ENCODE measurements around the gene PDZRN4. TPM values are rescaled to one million over a fixed set of nuclear protein-coding genes. Genes with fewer than 3 reads are reported as not detected.

The PDZRN4 gene
- total RNA-seq, 1 donor from 2014 or later, result 24.8 TPM

GRCh38 chr12:41327096-41327895, 139.2 kb downstream of the PDZRN4 start:
- intact Hi-C loops (cut with DNase I), result no loop called here
- H3K27ac ChIP-seq, result no peak overlapping the region
- no peak overlapping the region for H3K4me3 ChIP-seq
- H3K9me3 ChIP-seq, result no peaks in the 10 kb centered on the region
- no peaks in the 10 kb centered on the region for H3K36me3 ChIP-seq
- DNase-seq (ENCODE audit: extremely low spot score in 2 of 2), result no peak
- no peak for TF ChIP-seq POLR2AphosphoS5 (IDR thresholded peaks at IDR 0.05; ENCODE audit: insufficient read depth in 1 of 2, low read depth in 1 of 2)
- no peak for TF ChIP-seq POLR2A (IDR thresholded peaks at IDR 0.05)
- TF ChIP-seq CTCF (IDR thresholded peaks at IDR 0.05), result no peak
- no peaks in the 10 kb centered on the region for H3K4me1 ChIP-seq
- no peaks in the 10 kb centered on the region for H3K27me3 ChIP-seq

- H3K4me1 ChIP-seq, result no peaks in the 10 kb centered on the region
- no peaks in the 10 kb centered on the region for H3K27me3 ChIP-seq
- no peak for TF ChIP-seq POLR2A (IDR thresholded peaks at IDR 0.05)
- TF ChIP-seq CTCF (IDR thresholded peaks at IDR 0.05), result no peak
- TF ChIP-seq POLR2AphosphoS5 (IDR thresholded peaks at IDR 0.05; ENCODE audit: insufficient read depth in 1 of 2, low read depth in 1 of 2), result no peak
- no peak overlapping the region for H3K27ac ChIP-seq
- no peak overlapping the region for H3K4me3 ChIP-seq
- DNase-seq (ENCODE audit: extremely low spot score in 2 of 2), result no peak
- no peaks in the 10 kb centered on the region for H3K9me3 ChIP-seq
- intact Hi-C loops (cut with DNase I), result no loop called here
- no peaks in the 10 kb centered on the region for H3K36me3 ChIP-seq
Observed at GRCh38 chr12:41333974-41334373, 145.9 kb downstream of the PDZRN4 start.

GRCh38 chr12:41334390-41334789, 146.3 kb downstream of the PDZRN4 start:
- H3K36me3 ChIP-seq, result no peaks in the 10 kb centered on the region
- H3K9me3 ChIP-seq, result no peaks in the 10 kb centered on the region
- H3K4me3 ChIP-seq, result no peak overlapping the region
- no peaks in the 10 kb centered on the region for H3K4me1 ChIP-seq
- no peak overlapping the region for H3K27ac ChIP-seq
- intact Hi-C loops (cut with DNase I), result no loop called here
- DNase-seq (ENCODE audit: extremely low spot score in 2 of 2), result no peak
- H3K27me3 ChIP-seq, result no peaks in the 10 kb centered on the region
- TF ChIP-seq POLR2A (IDR thresholded peaks at IDR 0.05) (no peak), CTCF (IDR thresholded peaks at IDR 0.05) (no peak), POLR2AphosphoS5 (IDR thresholded peaks at IDR 0.05; ENCODE audit: insufficient read depth in 1 of 2, low read depth in 1 of 2) (no peak)

- DNase-seq (ENCODE audit: extremely low spot score in 2 of 2), result no peak
- no peaks in the 10 kb centered on the region for H3K4me1 ChIP-seq
- TF ChIP-seq POLR2A (IDR thresholded peaks at IDR 0.05) (no peak), POLR2AphosphoS5 (IDR thresholded peaks at IDR 0.05; ENCODE audit: insufficient read depth in 1 of 2, low read depth in 1 of 2) (no peak), CTCF (IDR thresholded peaks at IDR 0.05) (no peak)
- no peaks in the 10 kb centered on the region for H3K27me3 ChIP-seq
- no peaks in the 10 kb centered on the region for H3K9me3 ChIP-seq
- no peaks in the 10 kb centered on the region for H3K36me3 ChIP-seq
- intact Hi-C loops (cut with DNase I), result no loop called here
- H3K4me3 ChIP-seq, result no peak overlapping the region
- H3K27ac ChIP-seq, result no peak overlapping the region
Observed at GRCh38 chr12:41336041-41336549, 148.0 kb downstream of the PDZRN4 start.

GRCh38 chr12:41339784-41340183, 151.7 kb downstream of the PDZRN4 start:
- no peak overlapping the region for H3K27ac ChIP-seq
- intact Hi-C loops (cut with DNase I), result no loop called here
- H3K36me3 ChIP-seq, result no peaks in the 10 kb centered on the region
- no peaks in the 10 kb centered on the region for H3K27me3 ChIP-seq
- no peaks in the 10 kb centered on the region for H3K4me1 ChIP-seq
- TF ChIP-seq POLR2AphosphoS5 (IDR thresholded peaks at IDR 0.05; ENCODE audit: insufficient read depth in 1 of 2, low read depth in 1 of 2) (no peak), CTCF (IDR thresholded peaks at IDR 0.05) (no peak), POLR2A (IDR thresholded peaks at IDR 0.05) (no peak)
- H3K9me3 ChIP-seq, result no peaks in the 10 kb centered on the region
- no peak overlapping the region for H3K4me3 ChIP-seq
- no peak for DNase-seq (ENCODE audit: extremely low spot score in 2 of 2)
